ENCODE measurements around the gene TMEM117. TPM values are rescaled to one million over a fixed set of nuclear protein-coding genes. Genes with fewer than 3 reads are reported as not detected.

Gene TMEM117
- total RNA-seq, 1 donor from 2014 or later, result 13.1 TPM

DNA sequence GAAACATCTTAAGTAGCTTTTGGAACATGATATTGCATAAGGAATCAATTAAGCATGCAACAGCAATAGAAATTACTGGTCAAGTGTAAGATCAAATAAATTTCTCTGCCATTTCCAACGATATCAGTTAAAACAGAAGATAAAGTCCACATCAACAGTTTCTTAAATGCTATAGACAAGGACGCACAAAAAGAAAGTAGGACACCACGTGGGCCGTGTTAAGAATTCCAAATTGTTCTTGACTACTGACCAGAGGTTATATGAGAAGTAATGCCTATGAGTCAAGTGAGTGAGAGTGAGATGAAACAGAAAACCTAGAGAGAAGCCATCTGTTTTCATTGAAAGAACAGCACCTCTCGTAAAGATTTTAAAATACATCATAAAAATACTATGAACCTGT, 318.2 kb downstream of the TMEM117 start:
- TF ChIP-seq, protein P1, sequence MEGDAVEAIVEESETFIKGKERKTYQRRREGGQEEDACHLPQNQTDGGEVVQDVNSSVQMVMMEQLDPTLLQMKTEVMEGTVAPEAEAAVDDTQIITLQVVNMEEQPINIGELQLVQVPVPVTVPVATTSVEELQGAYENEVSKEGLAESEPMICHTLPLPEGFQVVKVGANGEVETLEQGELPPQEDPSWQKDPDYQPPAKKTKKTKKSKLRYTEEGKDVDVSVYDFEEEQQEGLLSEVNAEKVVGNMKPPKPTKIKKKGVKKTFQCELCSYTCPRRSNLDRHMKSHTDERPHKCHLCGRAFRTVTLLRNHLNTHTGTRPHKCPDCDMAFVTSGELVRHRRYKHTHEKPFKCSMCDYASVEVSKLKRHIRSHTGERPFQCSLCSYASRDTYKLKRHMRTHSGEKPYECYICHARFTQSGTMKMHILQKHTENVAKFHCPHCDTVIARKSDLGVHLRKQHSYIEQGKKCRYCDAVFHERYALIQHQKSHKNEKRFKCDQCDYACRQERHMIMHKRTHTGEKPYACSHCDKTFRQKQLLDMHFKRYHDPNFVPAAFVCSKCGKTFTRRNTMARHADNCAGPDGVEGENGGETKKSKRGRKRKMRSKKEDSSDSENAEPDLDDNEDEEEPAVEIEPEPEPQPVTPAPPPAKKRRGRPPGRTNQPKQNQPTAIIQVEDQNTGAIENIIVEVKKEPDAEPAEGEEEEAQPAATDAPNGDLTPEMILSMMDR (IDR thresholded peaks at IDR 0.05; ENCODE audit: insufficient read depth, low read depth, low read length), result no peak
- TF ChIP-seq EZH2 (IDR thresholded peaks at IDR 0.05; ENCODE audit: insufficient read depth, low read length), result no peak
- Histone ChIP-seq H3K36me3 (ENCODE audit: insufficient read depth, low read length) (no peaks in the 10 kb centered on the region), H3K4me1 (ENCODE audit: insufficient read depth, low read length) (no peaks in the 10 kb centered on the region), H3K9me3 (ENCODE audit: insufficient read depth, low read depth, low read length) (no peaks in the 10 kb centered on the region), H3K27ac (ENCODE audit: low read depth, low read length) (no peak overlapping the region), H3K4me2 (ENCODE audit: low read length) (no peak overlapping the region), H3K9ac (ENCODE audit: low read length) (no peak overlapping the region), H3K27me3 (ENCODE audit: insufficient read depth, low read length) (no peaks in the 10 kb centered on the region), H2AFZ (ENCODE audit: low read depth, low read length) (no peak overlapping the region), H4K20me1 (ENCODE audit: insufficient read depth, low read length) (no peaks in the 10 kb centered on the region), H3K79me2 (ENCODE audit: insufficient read depth, low read length) (no peaks in the 10 kb centered on the region), H3K4me3 (ENCODE audit: insufficient read depth, low read depth, low read length) (no peak overlapping the region)
- FAIRE-seq (no peak), DNase-seq (ENCODE audit: low read depth) (no peak)
- no peaks in the 10 kb centered on the region for H3K4me1 Mint-ChIP-seq (ENCODE audit: low read depth, unreplicated experiment)
- H3K27me3 Mint-ChIP-seq (ENCODE audit: low read depth, unreplicated experiment), result no peaks in the 10 kb centered on the region
- H3K9me3 Mint-ChIP-seq (ENCODE audit: unreplicated experiment), result no peaks in the 10 kb centered on the region
- H3K27ac Mint-ChIP-seq (ENCODE audit: unreplicated experiment), result no peak overlapping the region
- H3K36me3 Mint-ChIP-seq (ENCODE audit: low read depth, unreplicated experiment), result no peaks in the 10 kb centered on the region
- no peak overlapping the region for H3K4me3 Mint-ChIP-seq (ENCODE audit: unreplicated experiment)

DNA sequence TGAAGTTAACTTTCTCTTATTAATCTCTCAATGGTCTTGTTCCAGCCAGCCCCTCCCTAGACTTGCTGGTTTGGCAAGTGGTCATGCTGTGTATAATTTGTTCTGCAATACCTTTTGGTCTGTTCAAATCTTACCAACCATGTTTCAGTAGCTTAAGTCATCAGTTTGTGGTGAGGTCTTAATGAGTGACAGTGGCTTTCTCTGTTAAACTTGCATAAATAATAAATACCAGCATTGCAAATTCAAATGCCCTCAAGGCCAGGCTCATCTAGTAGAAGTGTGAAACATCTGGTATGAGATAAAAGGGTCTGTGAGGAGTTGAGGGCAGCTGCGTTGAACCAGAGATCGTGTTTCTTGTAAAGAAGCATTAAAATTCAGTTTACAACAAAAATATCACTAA, 319.5 kb downstream of the TMEM117 start:
- Histone ChIP-seq H3K4me2 (ENCODE audit: low read length) (no peak overlapping the region), H3K4me3 (ENCODE audit: insufficient read depth, low read depth, low read length) (no peak overlapping the region), H3K9ac (ENCODE audit: low read length) (no peak overlapping the region), H3K9me3 (ENCODE audit: insufficient read depth, low read depth, low read length) (no peaks in the 10 kb centered on the region), H2AFZ (ENCODE audit: low read depth, low read length) (no peak overlapping the region), H3K27me3 (ENCODE audit: insufficient read depth, low read length) (no peaks in the 10 kb centered on the region), H3K79me2 (ENCODE audit: insufficient read depth, low read length) (no peaks in the 10 kb centered on the region), H3K27ac (ENCODE audit: low read depth, low read length) (no peak overlapping the region), H3K4me1 (ENCODE audit: insufficient read depth, low read length) (no peaks in the 10 kb centered on the region), H4K20me1 (ENCODE audit: insufficient read depth, low read length) (no peaks in the 10 kb centered on the region), H3K36me3 (ENCODE audit: insufficient read depth, low read length) (no peaks in the 10 kb centered on the region)
- Mint-ChIP-seq H3K27me3 (ENCODE audit: low read depth, unreplicated experiment) (no peaks in the 10 kb centered on the region), H3K36me3 (ENCODE audit: low read depth, unreplicated experiment) (no peaks in the 10 kb centered on the region), H3K27ac (ENCODE audit: unreplicated experiment) (no peak overlapping the region), H3K4me3 (ENCODE audit: unreplicated experiment) (no peak overlapping the region), H3K9me3 (ENCODE audit: unreplicated experiment) (no peaks in the 10 kb centered on the region), H3K4me1 (ENCODE audit: low read depth, unreplicated experiment) (no peaks in the 10 kb centered on the region)
- no peak for TF ChIP-seq EZH2 (IDR thresholded peaks at IDR 0.05; ENCODE audit: insufficient read depth, low read length)
- TF ChIP-seq, protein P1 (IDR thresholded peaks at IDR 0.05; ENCODE audit: insufficient read depth, low read depth, low read length), result no peak
- FAIRE-seq (no peak), DNase-seq (ENCODE audit: low read depth) (no peak)

DNA sequence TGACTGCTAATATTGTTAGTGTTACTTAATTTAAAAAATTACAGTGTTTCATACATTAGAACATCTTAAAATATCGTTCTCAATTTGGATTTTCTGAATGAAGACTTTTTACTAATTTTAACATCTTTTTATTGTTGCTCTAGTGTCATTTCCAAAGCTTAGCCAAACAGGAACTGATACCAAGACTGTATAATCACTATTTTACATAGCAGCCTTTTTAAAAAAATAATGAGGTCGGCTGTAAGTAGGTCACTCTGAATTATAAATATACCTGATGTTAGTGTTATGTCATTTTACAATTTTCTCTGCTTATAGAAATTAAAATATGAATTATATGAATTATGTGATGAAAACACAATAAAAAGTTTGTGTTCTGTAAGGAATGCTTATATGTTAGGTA, 321.5 kb downstream of the TMEM117 start:
- no peaks in the 10 kb centered on the region for H3K79me2 ChIP-seq (ENCODE audit: insufficient read depth, low read length)
- Mint-ChIP-seq H3K9me3 (ENCODE audit: unreplicated experiment) (no peaks in the 10 kb centered on the region), H3K27ac (ENCODE audit: unreplicated experiment) (no peak overlapping the region), H3K4me3 (ENCODE audit: unreplicated experiment) (no peak overlapping the region), H3K27me3 (ENCODE audit: low read depth, unreplicated experiment) (no peaks in the 10 kb centered on the region), H3K36me3 (ENCODE audit: low read depth, unreplicated experiment) (no peaks in the 10 kb centered on the region), H3K4me1 (ENCODE audit: low read depth, unreplicated experiment) (no peaks in the 10 kb centered on the region)
- no peak overlapping the region for H3K4me2 ChIP-seq (ENCODE audit: low read length)
- H4K20me1 ChIP-seq (ENCODE audit: insufficient read depth, low read length), result no peaks in the 10 kb centered on the region
- H2AFZ ChIP-seq (ENCODE audit: low read depth, low read length), result no peak overlapping the region
- H3K9ac ChIP-seq (ENCODE audit: low read length), result no peak overlapping the region
- no peak for DNase-seq (ENCODE audit: low read depth)
- H3K27ac ChIP-seq (ENCODE audit: low read depth, low read length), result no peak overlapping the region
- TF ChIP-seq, protein P1 (IDR thresholded peaks at IDR 0.05; ENCODE audit: insufficient read depth, low read depth, low read length), result no peak
- no peak for TF ChIP-seq EZH2 (IDR thresholded peaks at IDR 0.05; ENCODE audit: insufficient read depth, low read length)
- H3K36me3 ChIP-seq (ENCODE audit: insufficient read depth, low read length), result no peaks in the 10 kb centered on the region
- FAIRE-seq, result no peak
- H3K4me3 ChIP-seq (ENCODE audit: insufficient read depth, low read depth, low read length), result no peak overlapping the region
- no peaks in the 10 kb centered on the region for H3K27me3 ChIP-seq (ENCODE audit: insufficient read depth, low read length)
- no peaks in the 10 kb centered on the region for H3K9me3 ChIP-seq (ENCODE audit: insufficient read depth, low read depth, low read length)
- no peaks in the 10 kb centered on the region for H3K4me1 ChIP-seq (ENCODE audit: insufficient read depth, low read length)
